Subcutaneous adipose tissue (tissue), 4 donors: ENCODE measurements around the gene TIMM29. TPM values are rescaled to one million over a fixed set of nuclear protein-coding genes. Genes with fewer than 3 reads are reported as not detected.

Experiments used
- total RNA-seq, 4 donors: library from RNA; depleted of rRNA; stranded (reverse); fragments of >200 nt; gene quantifications; one replicate each; pipeline ENCODE4 v1.1.0, GENCODE V29; 2016
- TF ChIP-seq, protein P1 (sequence below): fragments of 450-650 bp; IDR thresholded peaks from one replicate; pipeline ENCODE4 v1.5.1; 2016; ENCODE audit warnings: low read depth, mild to moderate bottlenecking, control low read depth, antibody characterized with exemption, moderate library complexity

The TIMM29 gene
- total RNA-seq, 4 donors from 2014 or later = 14.4 to 35.6 (median 20.9) TPM

- TF ChIP-seq, protein P1, sequence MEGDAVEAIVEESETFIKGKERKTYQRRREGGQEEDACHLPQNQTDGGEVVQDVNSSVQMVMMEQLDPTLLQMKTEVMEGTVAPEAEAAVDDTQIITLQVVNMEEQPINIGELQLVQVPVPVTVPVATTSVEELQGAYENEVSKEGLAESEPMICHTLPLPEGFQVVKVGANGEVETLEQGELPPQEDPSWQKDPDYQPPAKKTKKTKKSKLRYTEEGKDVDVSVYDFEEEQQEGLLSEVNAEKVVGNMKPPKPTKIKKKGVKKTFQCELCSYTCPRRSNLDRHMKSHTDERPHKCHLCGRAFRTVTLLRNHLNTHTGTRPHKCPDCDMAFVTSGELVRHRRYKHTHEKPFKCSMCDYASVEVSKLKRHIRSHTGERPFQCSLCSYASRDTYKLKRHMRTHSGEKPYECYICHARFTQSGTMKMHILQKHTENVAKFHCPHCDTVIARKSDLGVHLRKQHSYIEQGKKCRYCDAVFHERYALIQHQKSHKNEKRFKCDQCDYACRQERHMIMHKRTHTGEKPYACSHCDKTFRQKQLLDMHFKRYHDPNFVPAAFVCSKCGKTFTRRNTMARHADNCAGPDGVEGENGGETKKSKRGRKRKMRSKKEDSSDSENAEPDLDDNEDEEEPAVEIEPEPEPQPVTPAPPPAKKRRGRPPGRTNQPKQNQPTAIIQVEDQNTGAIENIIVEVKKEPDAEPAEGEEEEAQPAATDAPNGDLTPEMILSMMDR = no peak
Observed at GRCh38 chr19:10960314-10961072, 31.9 kb downstream of the TIMM29 start, which contains the start of gene SMARCA4. Gene SMARCA4 (plus strand): TSS chr19:10961030. CDS start chr19:10984152, 23,122 bp downstream.

- TF ChIP-seq, protein P1 = no peak
Observed at GRCh38 chr19:10961073-10961860, 32.7 kb downstream of the TIMM29 start.

GRCh38 chr19:10962863-10963262 lies 34.3 kb downstream of the TIMM29 start:
- TF ChIP-seq, protein P1 = no peak

GRCh38 chr19:10963865-10964264 lies 35.3 kb downstream of the TIMM29 start:
- TF ChIP-seq, protein P1 = no peak

DNA sequence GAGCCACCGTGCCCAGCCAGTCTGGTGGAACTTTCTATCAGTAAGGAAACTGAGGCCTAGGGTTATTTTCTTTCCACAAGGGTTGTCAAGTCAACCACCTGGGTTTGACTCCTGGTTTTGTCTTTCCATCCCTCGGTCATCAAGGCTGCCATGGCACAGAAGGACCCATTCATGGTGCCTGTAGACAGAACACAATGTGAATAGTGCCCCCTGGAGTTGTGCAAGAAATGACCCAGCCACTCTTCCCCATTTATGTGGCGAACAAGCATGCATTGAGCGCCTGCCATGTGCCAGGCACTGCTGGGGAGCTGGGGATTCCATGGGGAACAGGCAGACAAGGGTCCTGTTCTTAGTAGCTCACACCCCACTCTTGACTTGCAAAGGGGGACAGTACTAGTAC lies 36.3 kb downstream of the TIMM29 start:
- TF ChIP-seq, protein P1 = no peak

- TF ChIP-seq, protein P1 = no peak
Observed at GRCh38 chr19:10965398-10965797, 36.8 kb downstream of the TIMM29 start.

GRCh38 chr19:10966809-10967208 lies 38.2 kb downstream of the TIMM29 start:
- TF ChIP-seq, protein P1 = no peak
